HEK293 (cell line): ENCODE results near the gene PPP5C.

Experiments
- BCL11B ChIP-seq: fragments of 450-650 bp; formaldehyde crosslinking; IDR thresholded peaks from 2 replicates; pipeline ENCODE4 v1.5.1; 2016; ENCODE audit warnings: low read depth, missing biosample characterization, missing genetic modification characterization
- ELK4 ChIP-seq: IDR thresholded peaks from 2 replicates; pipeline ENCODE4 v1.6.1; 2011; ENCODE audit warnings: mild to moderate bottlenecking, low read depth, low read length, borderline replicate concordance
- IKZF3 ChIP-seq: fragments of 450-650 bp; IDR thresholded peaks from 2 replicates; pipeline ENCODE4 v1.5.0; 2018; ENCODE audit warnings: missing biosample characterization, mild to moderate bottlenecking, missing genetic modification characterization, moderate library complexity
- KLF16 ChIP-seq: fragments of 450-650 bp; formaldehyde crosslinking; IDR thresholded peaks from 2 replicates; pipeline ENCODE4 v1.5.1; 2017; ENCODE audit warnings: missing biosample characterization, missing genetic modification characterization
- KLF17 ChIP-seq: fragments of 450-650 bp; formaldehyde crosslinking; IDR thresholded peaks from 2 replicates; pipeline ENCODE4 v1.5.1; 2016; ENCODE audit warnings: missing biosample characterization, missing genetic modification characterization
- MEIS1 ChIP-seq: sonication (generic); formaldehyde crosslinking; IDR thresholded peaks from 2 replicates; pipeline ENCODE4 v1.8.1; 2022; ENCODE audit warnings: missing genetic modification reagents, mild to moderate bottlenecking, borderline replicate concordance
- OVOL3 ChIP-seq: fragments of 450-650 bp; formaldehyde crosslinking; IDR thresholded peaks from 2 replicates; pipeline ENCODE4 v1.5.1; 2016; ENCODE audit warnings: missing biosample characterization, missing genetic modification characterization
- ZBTB8A ChIP-seq: fragments of 450-650 bp; formaldehyde crosslinking; IDR thresholded peaks from 2 replicates; pipeline ENCODE4 v1.5.1; 2016; ENCODE audit warnings: missing biosample characterization, missing genetic modification characterization
- ZFP37 ChIP-seq: fragments of 450-650 bp; formaldehyde crosslinking; IDR thresholded peaks from 2 replicates; pipeline ENCODE4 v1.5.1; 2016; ENCODE audit warnings: missing biosample characterization, missing genetic modification characterization
- ZIC2 ChIP-seq: fragments of 450-650 bp; formaldehyde crosslinking; IDR thresholded peaks from 2 replicates; pipeline ENCODE4 v1.5.1; 2016; ENCODE audit warnings: missing biosample characterization, missing genetic modification characterization
- ZNF138 ChIP-seq: fragments of 450-650 bp; formaldehyde crosslinking; IDR thresholded peaks from 2 replicates; pipeline ENCODE4 v1.5.1; 2016; ENCODE audit warnings: missing biosample characterization, missing genetic modification characterization, borderline replicate concordance
- ZNF184 ChIP-seq: fragments of 450-650 bp; IDR thresholded peaks from 2 replicates; pipeline ENCODE4 v1.5.1; 2018; ENCODE audit warnings: missing biosample characterization, mild to moderate bottlenecking, missing genetic modification characterization
- ZNF2 ChIP-seq: fragments of 450-650 bp; formaldehyde crosslinking; IDR thresholded peaks from 2 replicates; pipeline ENCODE4 v1.5.1; 2016; ENCODE audit warnings: missing biosample characterization, missing genetic modification characterization
- ZNF239 ChIP-seq: fragments of 450-650 bp; formaldehyde crosslinking; IDR thresholded peaks from 2 replicates; pipeline ENCODE4 v1.5.1; 2016; ENCODE audit warnings: missing biosample characterization, missing genetic modification characterization
- ZNF24 ChIP-seq: fragments of 450-650 bp; formaldehyde crosslinking; IDR thresholded peaks from 2 replicates; pipeline ENCODE4 v1.5.1; 2016; ENCODE audit warnings: missing biosample characterization, missing genetic modification characterization
- ZNF248 ChIP-seq: fragments of 450-650 bp; formaldehyde crosslinking; IDR thresholded peaks from 2 replicates; pipeline ENCODE4 v1.5.1; 2017; ENCODE audit warnings: missing biosample characterization, missing genetic modification characterization
- ZNF324 ChIP-seq: fragments of 450-650 bp; formaldehyde crosslinking; IDR thresholded peaks from 2 replicates; pipeline ENCODE4 v1.5.1; 2016; ENCODE audit warnings: missing biosample characterization, missing genetic modification characterization
- ZNF366 ChIP-seq: fragments of 450-650 bp; formaldehyde crosslinking; conservative IDR thresholded peaks from 2 replicates; pipeline ENCODE4 v1.5.1; 2016; ENCODE audit warnings: missing biosample characterization, missing genetic modification characterization
- ZNF391 ChIP-seq: fragments of 450-650 bp; formaldehyde crosslinking; IDR thresholded peaks from 2 replicates; pipeline ENCODE4 v1.5.1; 2016; ENCODE audit warnings: low read depth, missing biosample characterization, missing genetic modification characterization, borderline replicate concordance
- ZNF521 ChIP-seq: fragments of 450-650 bp; formaldehyde crosslinking; IDR thresholded peaks from 2 replicates; pipeline ENCODE4 v1.5.1; 2017; ENCODE audit warnings: missing biosample characterization, mild to moderate bottlenecking, missing genetic modification characterization
- ZNF621 ChIP-seq: fragments of 450-650 bp; formaldehyde crosslinking; IDR thresholded peaks from 2 replicates; pipeline ENCODE4 v1.5.1; 2017; ENCODE audit warnings: missing biosample characterization, missing genetic modification characterization
- ZNF623 ChIP-seq: fragments of 450-650 bp; formaldehyde crosslinking; IDR thresholded peaks from 2 replicates; pipeline ENCODE4 v1.5.1; 2016; ENCODE audit warnings: missing biosample characterization, missing genetic modification characterization
- ZNF639 ChIP-seq: fragments of 450-650 bp; formaldehyde crosslinking; IDR thresholded peaks from 2 replicates; pipeline ENCODE4 v1.5.1; 2016; ENCODE audit warnings: missing biosample characterization, missing genetic modification characterization
- ZNF654 ChIP-seq: fragments of 450-650 bp; formaldehyde crosslinking; IDR thresholded peaks from 2 replicates; pipeline ENCODE4 v1.5.1; 2016; ENCODE audit warnings: low read depth, missing biosample characterization, missing genetic modification characterization
- ZNF658 ChIP-seq: fragments of 450-650 bp; formaldehyde crosslinking; IDR thresholded peaks from 2 replicates; pipeline ENCODE4; 2016; ENCODE audit warnings: missing biosample characterization, missing genetic modification characterization
- ZNF660 ChIP-seq: fragments of 450-650 bp; IDR thresholded peaks from 2 replicates; pipeline ENCODE4 v1.5.1; 2018; ENCODE audit warnings: missing biosample characterization, mild to moderate bottlenecking, missing genetic modification characterization
- ZNF76 ChIP-seq: fragments of 450-650 bp; formaldehyde crosslinking; IDR thresholded peaks from 2 replicates; pipeline ENCODE4; 2016; ENCODE audit warnings: low read depth, missing biosample characterization, missing genetic modification characterization, borderline replicate concordance
- ZSCAN30 ChIP-seq: fragments of 450-650 bp; IDR thresholded peaks from 2 replicates; pipeline ENCODE4 v1.5.1; 2018; ENCODE audit warnings: missing biosample characterization, mild to moderate bottlenecking, missing genetic modification characterization, moderate library complexity
- TF ChIP-seq, protein P1 (sequence below): fragments of 450-650 bp; formaldehyde crosslinking; IDR thresholded peaks from 2 replicates; pipeline ENCODE4 v1.5.1; 2016; ENCODE audit warnings: missing biosample characterization, missing genetic modification characterization, borderline replicate concordance
- TF ChIP-seq, protein P2 (sequence below): fragments of 450-650 bp; formaldehyde crosslinking; IDR thresholded peaks from 2 replicates; pipeline ENCODE4 v1.5.1; 2016; ENCODE audit warnings: missing biosample characterization, missing genetic modification characterization

Gene PPP5C

DNA sequence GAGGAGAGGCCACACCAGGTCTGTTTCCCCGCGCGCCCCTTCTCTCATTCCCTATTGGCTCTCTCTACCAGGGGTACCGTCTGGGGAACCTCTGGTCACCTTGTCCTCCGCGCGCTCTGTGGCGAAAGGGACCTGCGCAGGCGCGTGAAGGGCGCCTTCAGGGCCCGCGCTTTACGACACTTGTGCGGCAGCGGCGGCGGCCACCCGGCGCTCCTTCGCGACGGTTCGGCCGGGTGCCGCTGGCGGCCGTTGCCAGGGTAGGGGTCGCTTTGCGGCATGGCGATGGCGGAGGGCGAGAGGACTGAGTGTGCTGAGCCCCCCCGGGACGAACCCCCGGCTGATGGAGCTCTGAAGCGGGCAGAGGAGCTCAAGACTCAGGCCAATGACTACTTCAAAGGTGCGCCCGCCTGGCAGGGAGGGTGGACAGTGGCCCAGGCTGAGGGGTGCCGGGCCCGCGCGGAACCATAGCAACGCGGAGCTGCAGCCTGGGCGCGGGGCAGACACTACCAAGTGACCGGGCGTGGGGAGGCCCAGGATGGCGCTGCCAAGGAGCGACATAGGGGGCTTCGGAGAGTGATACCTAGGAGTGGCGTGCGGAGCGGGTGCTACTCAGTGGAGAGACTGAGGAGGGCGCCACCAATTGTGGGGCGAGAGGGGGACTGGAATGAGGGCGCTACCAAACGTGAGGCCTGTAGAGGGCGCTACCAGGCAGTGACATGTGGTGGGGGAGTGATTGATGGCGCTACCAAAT is at the start of gene PPP5C (continued):
- TF ChIP-seq ZNF366 (tag by site-specific recombination) (0 out of 2 replicates have a peak, but pooled peaks have one; percentile 58), ZNF2 (peak; percentile 85; the same call in 1 of the 2 replicates), ZNF658 (tag by site-specific recombination) (no peak), ZFP37 (peak; percentile 79), ZNF76 (tag by site-specific recombination) (0 out of 2 replicates have a peak, but pooled peaks have one; percentile 22), ZNF24 (tag by site-specific recombination) (0 out of 2 replicates have a peak, but pooled peaks have one; percentile 51), KLF17 (tag by site-specific recombination) (peak; percentile 84), IKZF3 (no peak), ZNF239 (tag by site-specific recombination) (peak; percentile 14; the same call in 1 of the 2 replicates), ZNF248 (tag by site-specific recombination) (no peak), ZNF184 (tag by site-specific recombination) (no peak), KLF16 (tag by site-specific recombination) (peak; percentile 82), OVOL3 (tag by site-specific recombination) (0 out of 2 replicates have a peak, but pooled peaks have one; percentile 22), ZNF521 (tag by site-specific recombination) (no peak), ZNF621 (no peak), MEIS1 (CRISPR knock-in tag) (peak; percentile 84), ZNF654 (tag by site-specific recombination) (peak; percentile 47), ZIC2 (tag by site-specific recombination) (peak; percentile 59), ELK4 (no peak), BCL11B (0 out of 2 replicates have a peak, but pooled peaks have one; percentile 67), ZNF391 (peak; percentile 91), ZNF623 (tag by site-specific recombination) (peak; percentile 17; the same call in 1 of the 2 replicates), ZBTB8A (tag by site-specific recombination) (peak; percentile 69), ZNF639 (tag by site-specific recombination) (peak; percentile 48; the same call in 1 of the 2 replicates), ZNF138 (no peak), ZNF324 (tag by site-specific recombination) (peak; percentile 63; the same call in 1 of the 2 replicates), ZNF660 (tag by site-specific recombination) (peak; percentile 55; the same call in 1 of the 2 replicates), ZSCAN30 (tag by site-specific recombination) (0 out of 2 replicates have a peak, but pooled peaks have one; percentile 26)
- TF ChIP-seq, protein P1, sequence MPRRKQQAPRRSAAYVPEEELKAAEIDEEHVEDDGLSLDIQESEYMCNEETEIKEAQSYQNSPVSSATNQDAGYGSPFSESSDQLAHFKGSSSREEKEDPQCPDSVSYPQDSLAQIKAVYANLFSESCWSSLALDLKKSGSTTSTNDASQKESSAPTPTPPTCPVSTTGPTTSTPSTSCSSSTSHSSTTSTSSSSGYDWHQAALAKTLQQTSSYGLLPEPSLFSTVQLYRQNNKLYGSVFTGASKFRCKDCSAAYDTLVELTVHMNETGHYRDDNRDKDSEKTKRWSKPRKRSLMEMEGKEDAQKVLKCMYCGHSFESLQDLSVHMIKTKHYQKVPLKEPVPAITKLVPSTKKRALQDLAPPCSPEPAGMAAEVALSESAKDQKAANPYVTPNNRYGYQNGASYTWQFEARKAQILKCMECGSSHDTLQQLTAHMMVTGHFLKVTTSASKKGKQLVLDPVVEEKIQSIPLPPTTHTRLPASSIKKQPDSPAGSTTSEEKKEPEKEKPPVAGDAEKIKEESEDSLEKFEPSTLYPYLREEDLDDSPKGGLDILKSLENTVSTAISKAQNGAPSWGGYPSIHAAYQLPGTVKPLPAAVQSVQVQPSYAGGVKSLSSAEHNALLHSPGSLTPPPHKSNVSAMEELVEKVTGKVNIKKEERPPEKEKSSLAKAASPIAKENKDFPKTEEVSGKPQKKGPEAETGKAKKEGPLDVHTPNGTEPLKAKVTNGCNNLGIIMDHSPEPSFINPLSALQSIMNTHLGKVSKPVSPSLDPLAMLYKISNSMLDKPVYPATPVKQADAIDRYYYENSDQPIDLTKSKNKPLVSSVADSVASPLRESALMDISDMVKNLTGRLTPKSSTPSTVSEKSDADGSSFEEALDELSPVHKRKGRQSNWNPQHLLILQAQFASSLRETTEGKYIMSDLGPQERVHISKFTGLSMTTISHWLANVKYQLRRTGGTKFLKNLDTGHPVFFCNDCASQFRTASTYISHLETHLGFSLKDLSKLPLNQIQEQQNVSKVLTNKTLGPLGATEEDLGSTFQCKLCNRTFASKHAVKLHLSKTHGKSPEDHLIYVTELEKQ (tag by site-specific recombination) = peak; percentile 94
- TF ChIP-seq, protein P2, sequence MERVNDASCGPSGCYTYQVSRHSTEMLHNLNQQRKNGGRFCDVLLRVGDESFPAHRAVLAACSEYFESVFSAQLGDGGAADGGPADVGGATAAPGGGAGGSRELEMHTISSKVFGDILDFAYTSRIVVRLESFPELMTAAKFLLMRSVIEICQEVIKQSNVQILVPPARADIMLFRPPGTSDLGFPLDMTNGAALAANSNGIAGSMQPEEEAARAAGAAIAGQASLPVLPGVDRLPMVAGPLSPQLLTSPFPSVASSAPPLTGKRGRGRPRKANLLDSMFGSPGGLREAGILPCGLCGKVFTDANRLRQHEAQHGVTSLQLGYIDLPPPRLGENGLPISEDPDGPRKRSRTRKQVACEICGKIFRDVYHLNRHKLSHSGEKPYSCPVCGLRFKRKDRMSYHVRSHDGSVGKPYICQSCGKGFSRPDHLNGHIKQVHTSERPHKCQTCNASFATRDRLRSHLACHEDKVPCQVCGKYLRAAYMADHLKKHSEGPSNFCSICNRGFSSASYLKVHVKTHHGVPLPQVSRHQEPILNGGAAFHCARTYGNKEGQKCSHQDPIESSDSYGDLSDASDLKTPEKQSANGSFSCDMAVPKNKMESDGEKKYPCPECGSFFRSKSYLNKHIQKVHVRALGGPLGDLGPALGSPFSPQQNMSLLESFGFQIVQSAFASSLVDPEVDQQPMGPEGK (tag by site-specific recombination) = peak; percentile 99
